ENCODE measurements around the gene BLMH.

The BLMH gene

DNA sequence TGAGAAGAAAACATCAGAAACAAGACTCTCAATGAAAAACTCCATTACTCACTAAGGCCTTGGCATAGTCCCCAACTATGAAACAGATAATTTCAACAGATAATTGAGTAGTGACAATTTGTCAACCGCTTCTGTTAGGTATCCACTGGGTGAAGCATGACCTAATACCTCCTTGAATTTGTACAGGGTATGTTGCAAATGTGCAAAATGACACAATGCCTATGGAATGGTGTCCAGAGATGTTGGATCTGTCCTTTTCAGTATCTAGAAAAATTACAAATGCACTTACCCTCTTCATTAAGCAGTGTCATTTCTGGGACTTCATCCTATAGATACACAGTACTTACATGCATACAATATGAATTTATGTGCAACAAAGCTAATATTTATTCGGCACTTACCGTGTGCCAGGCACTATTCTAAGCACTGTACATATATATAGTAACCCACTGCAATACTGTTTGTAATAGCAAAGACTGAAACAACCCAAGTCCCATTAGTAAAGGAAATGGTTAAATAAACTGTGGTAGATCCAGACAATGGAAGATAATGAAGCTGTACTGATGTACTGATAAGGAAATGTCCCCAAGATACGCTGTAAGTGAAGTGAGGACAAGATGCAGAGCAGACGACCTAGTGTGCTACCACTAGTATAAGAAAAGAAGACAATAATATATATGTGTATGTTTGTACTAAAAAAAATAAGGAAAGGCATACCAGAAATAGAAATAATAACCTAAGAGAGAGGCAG lies 34.8 kb downstream of the BLMH start:
- no peak for DNase-seq (ENCODE audit: low read depth in 1 of 2, low spot score in 1 of 2)
- TF ChIP-seq JUND (IDR thresholded peaks at IDR 0.05; ENCODE audit: low read depth) = no peak
- in situ Hi-C loops (cut with HindIII; ENCODE audit: low pct_unique_long_range_greater_than_20kb, low sequenced_read_pairs) = no loop called here

DNA sequence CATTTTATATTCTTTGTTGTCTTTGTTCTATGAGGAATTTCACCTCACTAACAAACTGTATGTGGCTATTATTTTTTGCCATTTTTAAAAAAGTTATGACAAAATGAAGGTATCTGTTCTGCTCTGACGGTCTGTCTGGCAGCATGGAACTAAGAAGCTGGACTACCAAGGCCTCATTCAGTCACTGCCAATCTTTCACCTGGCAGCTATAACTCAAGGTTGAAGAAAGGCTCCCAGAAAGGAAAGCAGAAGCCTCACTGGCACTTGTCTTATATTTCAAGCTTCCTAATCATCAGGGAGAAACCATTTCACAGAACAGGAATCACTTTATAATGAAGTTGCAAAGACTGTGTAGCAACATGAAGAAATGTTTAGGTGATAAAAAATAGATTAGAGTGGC lies 37.6 kb downstream of the BLMH start:
- TF ChIP-seq JUND (IDR thresholded peaks at IDR 0.05; ENCODE audit: low read depth) = no peak
- in situ Hi-C loops (cut with HindIII; ENCODE audit: low pct_unique_long_range_greater_than_20kb, low sequenced_read_pairs) = no loop called here

DNA sequence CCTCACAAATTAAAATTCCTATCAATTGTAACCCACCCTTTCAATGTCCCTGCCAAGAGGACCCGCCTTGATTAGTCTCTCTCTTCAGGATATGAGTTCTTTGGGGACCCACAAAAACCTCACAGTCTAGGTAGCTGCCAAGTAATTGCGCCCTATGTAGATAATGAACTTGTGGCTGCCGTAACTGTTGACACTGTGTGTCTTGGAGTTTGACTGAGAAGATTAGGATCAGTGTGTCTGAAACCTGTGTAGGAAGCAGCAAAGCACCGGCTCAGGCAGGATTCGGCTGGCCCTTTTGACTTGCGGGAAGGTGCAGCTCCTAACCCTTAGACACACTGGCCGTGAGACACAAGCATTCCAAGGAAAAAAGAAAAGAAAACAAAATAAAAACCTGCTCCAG lies 38.4 kb downstream of the BLMH start:
- peak; percentile 62 to 87 for DNase-seq (ENCODE audit: low read depth in 1 of 2, low spot score in 1 of 2)
- in situ Hi-C loops (cut with HindIII; ENCODE audit: low pct_unique_long_range_greater_than_20kb, low sequenced_read_pairs) = no loop called here
- TF ChIP-seq JUND (IDR thresholded peaks at IDR 0.05; ENCODE audit: low read depth) = peak; percentile 63; the same call in 1 of the 2 replicates

More for the DNA sequence above, 37.6 kb downstream of the BLMH start:
- DNase-seq (ENCODE audit: low read depth in 1 of 2, low spot score in 1 of 2) = no peak

DNA sequence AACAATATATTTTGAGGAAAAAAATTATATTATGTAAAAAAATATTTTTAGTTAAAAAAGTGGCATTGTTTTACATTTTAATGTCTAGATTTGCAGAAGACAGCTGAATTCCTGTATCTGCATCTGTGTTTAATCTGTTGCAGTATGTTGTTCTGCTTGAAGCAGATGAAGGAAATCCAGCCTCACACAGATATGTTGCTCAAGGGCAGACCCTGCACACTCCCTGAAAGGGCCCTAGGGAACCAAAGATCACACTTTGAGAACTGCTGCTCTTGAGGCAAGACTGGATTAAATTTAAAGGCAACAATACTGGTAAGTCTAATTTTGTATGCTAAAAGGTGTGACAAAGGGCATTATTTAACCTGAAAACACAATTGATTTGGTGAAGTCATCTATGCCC lies 39.8 kb downstream of the BLMH start:
- TF ChIP-seq JUND (IDR thresholded peaks at IDR 0.05; ENCODE audit: low read depth) = no peak
- DNase-seq (ENCODE audit: low read depth in 1 of 2, low spot score in 1 of 2) = no peak
- in situ Hi-C loops (cut with HindIII; ENCODE audit: low pct_unique_long_range_greater_than_20kb, low sequenced_read_pairs) = no loop called here

DNA sequence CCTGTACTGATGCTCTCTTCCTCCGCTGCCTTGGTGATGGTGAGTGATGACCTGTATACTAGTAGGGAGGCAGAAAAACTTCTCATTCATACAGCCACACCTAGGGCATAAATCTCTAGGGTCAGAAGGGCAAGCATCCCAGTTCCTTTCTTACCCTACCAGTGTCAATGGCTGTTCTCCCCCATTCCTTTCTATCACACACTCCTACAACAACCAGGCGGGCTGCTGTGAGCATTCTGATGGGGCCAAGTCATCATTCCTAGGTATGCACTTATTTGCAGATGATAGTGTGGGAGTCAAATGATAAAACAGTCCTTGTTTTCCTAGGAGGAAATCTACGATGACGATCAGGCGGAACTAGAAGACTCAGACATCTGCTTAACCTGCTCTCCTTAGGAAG lies 42.3 kb downstream of the BLMH start:
- DNase-seq (ENCODE audit: low read depth in 1 of 2, low spot score in 1 of 2) = no peak
- TF ChIP-seq JUND (IDR thresholded peaks at IDR 0.05; ENCODE audit: low read depth) = no peak
- in situ Hi-C loops (cut with HindIII; ENCODE audit: low pct_unique_long_range_greater_than_20kb, low sequenced_read_pairs) = no loop called here

DNA sequence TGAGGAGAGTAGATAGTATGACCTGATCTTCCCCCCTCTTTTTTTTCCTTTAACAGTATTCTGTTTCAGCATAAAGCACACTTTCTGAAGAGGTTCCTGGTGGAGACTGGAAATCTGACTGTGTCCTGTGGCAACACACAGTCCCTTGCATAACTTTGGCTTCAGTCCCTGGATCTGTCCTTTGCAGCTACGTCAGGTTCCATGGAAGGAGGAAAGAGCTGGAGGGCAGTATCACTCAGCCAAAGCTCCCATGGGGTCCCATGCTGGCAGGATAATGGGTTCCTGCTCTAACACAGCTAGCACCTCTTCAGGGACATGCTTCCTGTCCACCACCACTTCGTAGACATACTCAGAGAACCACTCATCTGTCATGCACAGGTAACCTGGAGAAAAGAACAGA lies 43.0 kb downstream of the BLMH start:
- in situ Hi-C loops (cut with HindIII; ENCODE audit: low pct_unique_long_range_greater_than_20kb, low sequenced_read_pairs) = no loop called here

DNA sequence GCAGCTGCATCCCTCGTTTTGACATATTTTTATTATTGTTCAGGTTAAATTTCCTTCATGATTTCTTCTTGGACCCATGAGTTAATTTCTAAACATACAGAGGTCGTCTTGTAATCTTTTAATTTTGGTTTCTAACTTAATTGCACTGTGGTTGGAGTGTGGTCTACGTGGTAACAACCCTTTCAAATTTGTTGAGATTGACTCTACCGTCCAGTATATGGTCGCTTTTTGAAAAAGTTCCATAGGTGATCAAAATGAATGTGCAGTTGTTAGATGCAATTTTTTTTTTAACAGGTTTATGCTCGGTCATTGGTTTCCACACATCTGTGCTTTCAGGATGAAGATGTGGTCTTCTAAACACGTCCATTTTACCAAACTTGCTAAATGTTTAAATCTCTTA lies 45.3 kb downstream of the BLMH start:
- no peak for DNase-seq (ENCODE audit: low read depth in 1 of 2, low spot score in 1 of 2)
- in situ Hi-C loops (cut with HindIII; ENCODE audit: low pct_unique_long_range_greater_than_20kb, low sequenced_read_pairs) = no loop called here
- TF ChIP-seq JUND (IDR thresholded peaks at IDR 0.05; ENCODE audit: low read depth) = no peak

More for the DNA sequence above, 43.0 kb downstream of the BLMH start:
- DNase-seq (ENCODE audit: low read depth in 1 of 2, low spot score in 1 of 2) = no peak
- TF ChIP-seq JUND (IDR thresholded peaks at IDR 0.05; ENCODE audit: low read depth) = no peak

DNA sequence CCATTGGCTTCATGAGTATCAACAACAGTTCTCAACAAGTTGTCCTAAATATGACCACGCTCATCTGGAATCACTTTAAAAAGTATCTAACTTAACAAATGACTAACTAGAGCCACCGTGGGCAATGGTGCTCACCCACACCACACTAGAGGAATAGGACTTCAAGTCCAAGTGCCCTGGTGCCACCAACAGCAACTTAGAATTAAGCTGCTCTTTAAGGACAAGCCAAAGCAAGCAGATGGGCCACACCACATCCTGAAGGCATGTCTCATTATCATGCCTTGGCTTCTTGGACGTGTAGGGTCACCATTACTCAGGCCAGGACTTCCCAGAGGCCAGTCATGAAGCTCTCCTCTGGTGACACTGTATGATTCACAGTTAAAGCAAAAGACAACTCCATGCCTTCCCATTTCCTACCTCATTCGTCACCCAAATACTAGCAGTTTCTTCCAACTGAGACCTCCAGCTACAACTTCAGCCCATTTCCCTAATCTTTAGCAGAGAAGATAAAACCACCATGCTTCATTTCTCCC lies 46.8 kb downstream of the BLMH start:
- no peak for TF ChIP-seq JUND (IDR thresholded peaks at IDR 0.05; ENCODE audit: low read depth)
- no peak for DNase-seq (ENCODE audit: low read depth in 1 of 2, low spot score in 1 of 2)
- in situ Hi-C loops (cut with HindIII; ENCODE audit: low pct_unique_long_range_greater_than_20kb, low sequenced_read_pairs) = no loop called here

DNA sequence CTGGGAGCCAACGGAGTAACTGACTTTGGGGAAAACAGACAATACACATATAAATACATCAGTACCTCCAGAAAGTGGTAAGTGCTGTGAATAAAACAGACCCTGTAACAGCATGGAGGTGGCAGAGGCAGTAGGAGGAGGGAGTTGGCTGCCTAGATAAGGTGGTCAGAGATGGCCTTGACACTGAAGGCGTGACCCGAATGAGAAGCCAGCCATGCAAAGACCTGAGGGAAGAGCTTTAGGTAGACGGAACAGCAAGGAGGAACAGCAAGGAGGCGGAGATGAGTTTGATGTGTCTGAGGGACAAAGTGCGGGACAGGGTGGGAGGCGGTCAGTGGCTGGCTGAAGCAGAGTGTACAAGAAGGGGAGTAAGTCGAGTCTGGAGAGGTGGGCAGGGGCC lies 48.2 kb downstream of the BLMH start:
- in situ Hi-C loops (cut with HindIII; ENCODE audit: low pct_unique_long_range_greater_than_20kb, low sequenced_read_pairs) = no loop called here
- no peak for TF ChIP-seq JUND (IDR thresholded peaks at IDR 0.05; ENCODE audit: low read depth)
- no peak for DNase-seq (ENCODE audit: low read depth in 1 of 2, low spot score in 1 of 2)

DNA sequence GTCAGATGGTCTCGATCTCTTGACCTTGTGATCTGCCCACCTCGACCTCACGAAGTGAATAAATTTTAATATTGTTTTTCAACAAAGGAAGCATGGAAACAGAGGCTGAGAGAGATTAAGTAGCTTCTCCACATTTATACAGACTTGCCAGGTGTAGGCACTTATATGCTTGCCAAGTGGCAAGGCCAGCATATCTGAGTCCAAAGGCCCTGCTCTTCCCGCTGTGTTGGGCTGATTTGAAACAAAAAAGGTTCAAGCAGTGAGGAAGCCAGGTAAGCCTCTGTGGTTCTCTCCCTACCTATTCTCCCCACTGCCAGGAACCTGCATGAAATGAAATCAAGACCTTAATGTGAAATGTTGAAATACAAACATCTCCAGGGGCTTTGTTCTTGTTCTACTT lies 48.7 kb downstream of the BLMH start:
- no peak for TF ChIP-seq JUND (IDR thresholded peaks at IDR 0.05; ENCODE audit: low read depth)
- in situ Hi-C loops (cut with HindIII; ENCODE audit: low pct_unique_long_range_greater_than_20kb, low sequenced_read_pairs) = no loop called here
- DNase-seq (ENCODE audit: low read depth in 1 of 2, low spot score in 1 of 2) = peak in 1 of 2 experiments; percentile 64

DNA sequence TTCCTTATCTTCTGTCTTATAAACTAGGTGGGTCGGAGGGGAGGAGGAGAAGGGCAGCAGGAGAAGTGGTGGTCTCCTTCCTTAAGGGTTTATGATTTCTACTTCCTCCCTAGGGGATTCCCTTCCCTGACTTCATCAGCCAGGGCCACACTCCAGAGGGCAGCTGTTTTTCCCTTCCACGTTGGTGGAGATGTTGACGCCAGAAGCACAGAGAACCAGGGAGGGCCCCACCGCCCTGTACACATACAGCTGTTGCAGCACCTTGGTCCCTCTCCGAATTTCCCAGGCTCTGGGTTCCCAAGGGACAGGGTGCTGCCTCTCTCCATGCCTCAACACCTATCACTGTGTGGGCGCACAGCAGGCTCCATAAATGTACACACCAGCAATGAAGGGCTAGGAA lies 50.7 kb downstream of the BLMH start:
- DNase-seq (ENCODE audit: low read depth in 1 of 2, low spot score in 1 of 2) = no peak
- TF ChIP-seq JUND (IDR thresholded peaks at IDR 0.05; ENCODE audit: low read depth) = no peak
- in situ Hi-C loops (cut with HindIII; ENCODE audit: low pct_unique_long_range_greater_than_20kb, low sequenced_read_pairs) = no loop called here

DNA sequence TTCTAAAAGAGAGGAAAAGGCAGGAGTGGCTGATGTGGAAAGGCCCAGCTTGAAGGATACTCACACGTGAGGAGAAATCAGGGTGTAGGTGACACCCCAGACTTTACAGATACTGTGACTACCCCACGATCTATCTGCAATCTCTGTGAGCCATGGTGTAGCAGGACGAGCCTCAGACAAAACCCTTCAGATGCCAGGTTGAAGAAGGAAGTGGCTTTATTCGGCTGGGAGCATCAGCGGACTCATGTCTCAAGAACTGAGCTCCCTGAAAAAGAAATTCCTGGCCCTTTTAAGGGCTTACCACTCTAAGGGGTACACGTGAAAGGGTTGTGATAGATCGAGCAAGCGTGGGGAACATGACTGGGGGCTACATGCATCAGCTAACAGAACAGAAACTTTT lies 51.6 kb downstream of the BLMH start:
- DNase-seq (ENCODE audit: low read depth in 1 of 2, low spot score in 1 of 2) = no peak
- no peak for TF ChIP-seq JUND (IDR thresholded peaks at IDR 0.05; ENCODE audit: low read depth)
- in situ Hi-C loops (cut with HindIII; ENCODE audit: low pct_unique_long_range_greater_than_20kb, low sequenced_read_pairs) = no loop called here

DNA sequence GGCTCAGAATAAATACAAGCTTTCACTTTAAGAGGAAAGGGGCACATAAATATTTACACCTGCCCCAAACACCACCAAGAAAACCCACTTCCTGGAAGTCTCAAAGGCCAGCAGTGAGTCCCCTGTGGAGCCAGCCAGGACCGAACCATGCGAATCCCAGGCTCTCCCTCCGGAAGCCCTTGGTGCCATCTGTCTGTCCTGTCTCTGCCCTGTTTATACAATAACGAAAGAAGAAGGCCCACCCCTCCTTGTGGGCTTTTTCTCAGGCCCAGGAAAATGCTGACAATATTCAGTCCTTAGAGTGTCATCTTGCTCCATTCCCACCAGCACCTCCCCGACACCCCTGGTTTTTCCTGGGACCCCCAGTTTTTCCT lies 52.7 kb downstream of the BLMH start:
- TF ChIP-seq JUND (IDR thresholded peaks at IDR 0.05; ENCODE audit: low read depth) = no peak
- DNase-seq (ENCODE audit: low read depth in 1 of 2, low spot score in 1 of 2) = no peak
- in situ Hi-C loops (cut with HindIII; ENCODE audit: low pct_unique_long_range_greater_than_20kb, low sequenced_read_pairs) = no loop called here
